Activated gamma-delta T cell (primary cell): ENCODE results near the gene ITSN1.

Experiments used
- DNase-seq: peaks from one replicate; lab custom pipeline; 2025; lab: John Stamatoyannopoulos, UW

Gene ITSN1

GRCh38 chr21:33813832-33814365 lies 171.6 kb downstream of the ITSN1 start:
- DNase-seq = no peak

- DNase-seq = no peak
Observed at GRCh38 chr21:33815143-33815707, 172.9 kb downstream of the ITSN1 start.

GRCh38 chr21:33816174-33816573 lies 173.9 kb downstream of the ITSN1 start:
- no peak for DNase-seq

GRCh38 chr21:33817138-33817537 lies 174.8 kb downstream of the ITSN1 start:
- no peak for DNase-seq

- DNase-seq = no peak
Observed at GRCh38 chr21:33817663-33818451, 175.6 kb downstream of the ITSN1 start.

GRCh38 chr21:33820230-33820770 lies 178.0 kb downstream of the ITSN1 start:
- no peak for DNase-seq

- no peak for DNase-seq
Observed at GRCh38 chr21:33820798-33821197, 178.5 kb downstream of the ITSN1 start.

GRCh38 chr21:33821503-33822322 lies 179.4 kb downstream of the ITSN1 start:
- no peak for DNase-seq

- no peak for DNase-seq
Observed at GRCh38 chr21:33824156-33824941, 182.0 kb downstream of the ITSN1 start.

GRCh38 chr21:33825419-33825818 lies 183.1 kb downstream of the ITSN1 start:
- no peak for DNase-seq

- DNase-seq = no peak
Observed at GRCh38 chr21:33825915-33826314, 183.6 kb downstream of the ITSN1 start.

- DNase-seq = no peak
Observed at GRCh38 chr21:33828083-33828482, 185.8 kb downstream of the ITSN1 start.

- no peak for DNase-seq
Observed at GRCh38 chr21:33828577-33828976, 186.3 kb downstream of the ITSN1 start.

- DNase-seq = no peak
Observed at GRCh38 chr21:33829844-33830243, 187.5 kb downstream of the ITSN1 start.

GRCh38 chr21:33831962-33832659 lies 189.8 kb downstream of the ITSN1 start:
- no peak for DNase-seq

- DNase-seq = no peak
Observed at GRCh38 chr21:33834801-33835500, 192.7 kb downstream of the ITSN1 start.

- DNase-seq = no peak
Observed at GRCh38 chr21:33835920-33836319, 193.6 kb downstream of the ITSN1 start.

GRCh38 chr21:33836408-33836807 lies 194.1 kb downstream of the ITSN1 start:
- no peak for DNase-seq

- DNase-seq = no peak
Observed at GRCh38 chr21:33839167-33839716, 196.9 kb downstream of the ITSN1 start.

GRCh38 chr21:33839806-33840205 lies 197.5 kb downstream of the ITSN1 start:
- no peak for DNase-seq
